Activated CD8-positive, alpha-beta memory T cell treated with anti-CD3 and anti-CD28 coated beads for 4 hours (primary cell): ENCODE measurements around the gene ADAMTSL3.
A peak's percentile ranks its signal among the peaks of the same experiment; 100 is the strongest.
"Not testable (repeated sequence)": the region's sequence is repeated elsewhere in the genome, so short reads cannot be mapped to it uniquely, and the experiment has no call there.

Source experiments
- DNase-seq, 2 donors: peaks; one replicate each; pipeline ENCODE4 v3.0.0-alpha.2; 2020; ENCODE audit warnings: low read depth in 2 of 2

The ADAMTSL3 gene

GRCh38 chr15:84022516-84022915 is 368.6 kb downstream of the ADAMTSL3 start:
- no peak for DNase-seq

DNA sequence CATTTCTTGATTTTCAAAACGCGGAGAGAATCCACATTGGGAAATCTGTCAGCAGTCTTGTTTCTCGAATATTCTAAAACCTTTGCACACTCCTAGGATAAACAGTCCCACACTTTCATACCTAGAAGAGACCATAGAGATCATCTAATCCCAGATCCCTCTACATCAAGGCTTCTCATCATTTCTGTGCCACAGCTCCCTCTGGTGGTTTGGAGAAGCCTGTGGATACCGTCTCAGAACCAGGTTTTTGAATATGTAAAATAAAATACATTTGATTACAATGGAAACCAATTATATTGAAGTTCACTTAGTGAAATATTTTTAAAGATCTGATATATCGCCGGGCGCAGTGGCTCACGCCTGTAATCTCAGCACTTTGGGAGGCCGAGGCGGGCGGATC is 369.7 kb downstream of the ADAMTSL3 start:
- no peak for DNase-seq

DNA sequence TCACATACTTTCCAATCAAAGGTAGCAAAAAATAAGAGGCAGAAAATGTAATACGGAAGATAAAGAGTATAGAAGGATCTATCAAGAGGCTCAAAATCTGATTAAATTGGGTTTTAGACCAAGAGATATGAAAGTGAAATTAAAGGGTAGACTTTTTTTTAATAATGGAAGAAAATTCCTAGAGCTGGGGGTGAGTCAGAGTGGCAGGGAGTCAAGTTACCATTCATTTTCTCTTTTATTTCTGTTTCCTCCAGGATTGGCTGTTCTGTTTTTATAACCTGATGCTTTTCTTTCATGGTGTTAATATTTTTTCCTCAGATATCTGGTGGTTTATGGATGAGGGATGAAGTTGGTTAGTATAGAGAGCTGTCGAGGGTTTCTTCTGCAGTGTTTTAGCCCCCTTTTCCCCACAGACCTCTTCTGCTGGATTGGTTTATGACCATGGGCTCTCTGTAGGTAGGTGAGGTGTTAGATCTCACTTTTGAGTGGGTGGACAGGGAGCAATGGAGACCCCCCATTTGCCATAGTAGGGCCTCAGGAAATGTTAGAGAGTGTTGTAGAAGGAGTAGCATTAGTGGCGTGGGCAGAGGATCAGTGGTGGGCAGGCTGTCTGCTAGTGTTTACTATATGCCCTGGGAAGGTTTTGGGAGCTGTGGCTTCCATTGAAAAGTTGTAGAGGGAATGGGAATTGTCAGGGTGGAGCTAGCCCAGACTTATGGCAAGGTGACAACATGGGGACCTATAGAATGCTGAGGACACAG is 380.1 kb downstream of the ADAMTSL3 start:
- no peak for DNase-seq

DNA sequence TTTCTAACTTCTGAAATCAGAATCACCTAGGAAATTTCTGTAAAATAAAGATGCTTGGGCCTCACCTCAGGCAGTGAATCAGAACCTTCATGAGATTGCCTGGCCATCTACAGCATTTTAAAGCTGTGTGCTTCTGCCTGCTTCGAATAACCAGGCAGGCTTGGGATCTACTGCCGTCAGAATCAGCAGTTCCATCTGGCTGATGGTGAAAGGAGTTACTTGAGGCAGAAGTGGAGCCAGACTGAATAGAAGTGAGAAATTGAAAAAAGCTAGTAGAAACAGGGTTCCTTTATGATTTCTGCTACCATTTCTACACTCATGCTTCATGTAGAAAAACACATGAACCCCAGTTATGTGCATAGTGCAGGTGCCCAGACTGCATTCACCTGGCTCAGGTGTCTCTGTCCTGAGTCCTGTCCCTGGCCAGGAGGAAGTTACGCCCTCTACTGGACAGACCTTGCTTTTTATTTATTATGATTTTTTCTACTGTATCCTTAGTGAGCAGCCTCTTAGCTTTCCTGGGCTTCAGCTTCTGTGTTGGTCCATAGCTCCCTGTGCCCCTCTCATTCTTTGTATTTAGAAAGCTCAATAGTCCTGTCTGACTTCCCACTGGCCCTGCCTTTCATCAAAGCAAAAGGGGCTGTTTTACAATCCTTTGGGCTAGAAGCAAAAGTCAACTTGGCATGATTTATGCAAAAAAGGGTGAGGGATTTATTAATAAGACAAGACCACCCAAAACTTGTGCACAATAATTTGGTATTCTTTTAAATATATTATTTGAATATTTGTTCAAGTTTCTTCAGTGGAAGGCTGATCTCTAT is 380.9 kb downstream of the ADAMTSL3 start:
- DNase-seq, result no peak

- no peak for DNase-seq
Measured at GRCh38 chr15:84035399-84035766, 381.5 kb downstream of the ADAMTSL3 start.

DNA sequence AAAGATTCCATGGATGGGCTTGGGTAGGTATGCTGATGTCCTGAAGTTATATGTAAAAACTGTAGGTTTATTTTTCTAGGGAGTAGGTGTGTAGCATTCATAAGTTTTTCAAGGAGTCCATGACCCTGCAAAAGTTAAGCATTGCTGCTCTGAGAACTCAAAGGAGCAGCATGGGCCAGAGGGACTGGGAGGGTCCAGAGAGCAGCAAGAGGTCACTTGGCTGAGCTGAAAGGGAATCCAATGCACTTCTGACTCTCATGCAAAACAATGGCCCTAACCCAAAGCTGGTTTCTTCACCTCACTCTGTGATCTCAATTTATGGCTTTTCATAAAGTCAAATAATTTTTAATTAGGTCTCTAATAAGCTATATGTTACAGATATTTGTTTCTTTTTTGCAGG is 383.4 kb downstream of the ADAMTSL3 start:
- no peak for DNase-seq

GRCh38 chr15:84042434-84043056 is 388.6 kb downstream of the ADAMTSL3 start:
- not testable (repeated sequence) for DNase-seq

- no peak for DNase-seq
Measured at GRCh38 chr15:84046064-84046637, 392.2 kb downstream of the ADAMTSL3 start.

- DNase-seq, result not testable (repeated sequence)
Measured at GRCh38 chr15:84049480-84049879, 395.6 kb downstream of the ADAMTSL3 start.

DNA sequence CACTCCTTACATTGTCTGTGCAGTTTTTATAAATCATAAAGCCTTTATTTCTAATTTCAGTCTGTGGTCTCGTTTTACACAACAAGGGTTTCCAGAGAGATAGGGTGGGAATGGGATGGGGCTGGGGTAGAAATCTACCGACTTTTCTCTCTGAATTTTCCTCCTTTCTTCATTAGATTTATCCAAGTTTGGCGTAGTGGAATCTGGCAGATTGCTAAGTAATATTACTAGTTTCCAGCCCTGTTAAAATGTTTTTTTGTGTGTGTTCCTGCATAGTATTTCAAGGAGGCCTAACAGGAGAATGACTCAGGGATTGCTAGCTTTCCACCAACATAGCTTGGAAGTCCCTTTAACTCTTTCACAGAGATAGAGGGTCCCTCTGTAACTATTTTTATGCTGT is 396.2 kb downstream of the ADAMTSL3 start:
- DNase-seq, result no peak

DNA sequence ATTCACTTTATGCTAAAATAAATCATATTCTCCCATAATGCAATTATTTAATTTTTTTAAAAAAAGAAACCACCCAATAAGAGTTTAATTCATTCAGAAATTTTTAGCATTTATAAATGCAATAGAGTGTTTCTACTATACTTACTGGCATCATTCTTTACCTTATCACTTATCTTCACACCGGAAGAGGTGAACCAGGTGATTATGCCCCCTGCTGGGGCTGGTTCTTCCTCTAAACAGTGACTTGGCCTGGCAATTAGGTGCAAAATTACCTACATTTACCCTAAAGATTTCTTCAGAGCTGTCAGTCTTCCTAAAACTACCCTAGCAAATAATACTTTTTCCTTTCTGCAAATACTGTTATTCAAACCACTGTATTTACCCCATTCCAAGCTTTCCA is 397.2 kb downstream of the ADAMTSL3 start:
- DNase-seq, result not testable (repeated sequence)

DNA sequence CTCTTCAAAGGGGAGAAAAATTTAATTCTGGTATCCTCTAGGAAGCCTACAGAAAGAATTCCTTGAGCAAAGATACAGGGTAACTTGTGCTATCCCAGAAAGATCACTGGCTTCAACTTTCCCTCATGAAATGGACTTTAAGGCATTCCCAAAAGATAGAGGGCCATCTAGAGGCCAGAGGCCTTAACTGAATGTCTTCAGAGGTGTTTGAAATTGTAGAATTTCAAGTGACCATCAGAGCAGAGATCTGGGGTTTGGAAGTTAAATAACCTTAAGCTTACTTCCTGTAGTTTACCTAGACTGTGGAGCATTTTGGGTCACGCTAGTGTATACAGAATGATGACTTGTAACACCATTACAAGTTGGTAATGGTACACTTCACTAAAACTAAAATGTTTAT is 400.6 kb downstream of the ADAMTSL3 start:
- DNase-seq, result not testable (repeated sequence)

DNA sequence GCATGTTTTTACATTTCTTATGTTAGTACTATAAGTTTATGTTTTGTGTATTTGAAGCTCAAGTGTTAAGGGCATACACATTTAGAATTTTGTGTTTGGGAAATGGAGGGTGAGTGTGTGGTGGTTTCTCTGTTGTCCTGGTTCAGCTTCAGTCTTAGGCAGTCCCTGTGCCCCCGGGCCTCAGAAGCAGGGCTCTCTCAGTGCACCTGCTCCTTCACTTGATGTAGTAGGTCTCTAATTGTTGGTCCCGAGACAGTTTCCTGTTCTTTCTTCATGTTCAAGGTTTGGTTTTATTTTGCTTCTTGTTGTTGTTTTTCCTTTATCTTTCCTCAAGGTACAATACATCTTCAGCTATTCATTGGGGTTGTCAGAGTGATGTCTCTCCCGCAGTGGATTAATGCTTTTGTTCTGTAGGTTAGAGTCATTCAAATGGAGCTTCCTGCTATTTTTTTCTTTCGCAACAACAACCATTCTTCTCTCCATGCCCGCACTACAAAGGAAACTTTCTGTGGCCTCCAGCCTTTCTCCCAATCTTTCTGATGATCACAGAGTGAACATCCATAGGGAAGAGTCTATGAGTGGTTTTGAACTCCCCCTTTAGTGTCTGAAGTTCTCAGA is 403.9 kb downstream of the ADAMTSL3 start:
- no peak for DNase-seq

DNA sequence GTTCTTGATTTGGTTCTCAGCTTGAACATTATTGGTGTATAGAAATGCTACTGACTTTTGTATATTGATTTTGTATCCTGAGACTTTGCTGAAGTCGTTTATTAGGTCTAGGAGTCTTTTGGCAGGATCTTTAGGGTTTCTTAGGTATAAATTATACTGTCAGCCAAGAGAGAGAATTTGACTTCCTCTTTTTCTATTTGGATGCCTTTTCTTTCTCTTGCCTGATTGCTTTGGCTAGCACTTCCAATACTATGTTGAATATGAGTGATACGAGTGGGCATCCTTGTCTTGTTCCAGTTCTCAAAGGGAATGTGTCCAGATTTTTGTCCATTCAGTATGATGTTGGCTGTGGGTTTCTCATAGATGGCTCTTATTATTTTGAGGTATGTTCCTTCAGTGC is 409.8 kb downstream of the ADAMTSL3 start:
- not testable (repeated sequence) for DNase-seq

- DNase-seq, result not testable (repeated sequence)
Measured at GRCh38 chr15:84068674-84069073, 414.8 kb downstream of the ADAMTSL3 start.

DNA sequence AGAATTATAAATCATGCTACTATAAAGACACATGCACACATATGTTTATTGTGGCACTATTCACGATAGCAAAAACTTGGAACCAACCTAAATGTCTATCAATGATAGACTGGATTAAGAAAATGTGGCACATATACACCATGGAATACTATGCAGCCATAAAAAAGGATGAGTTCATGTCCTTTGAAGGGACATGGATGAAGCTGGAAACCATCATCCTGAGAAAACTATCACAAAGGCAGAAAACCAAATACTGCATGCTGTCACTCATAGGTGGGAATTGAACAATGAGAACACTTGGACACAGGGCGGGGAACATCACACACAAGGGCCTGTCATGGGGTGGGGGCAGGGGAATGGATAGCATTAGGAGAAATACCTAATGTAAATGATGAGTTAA is 424.1 kb downstream of the ADAMTSL3 start:
- not testable (repeated sequence) for DNase-seq

GRCh38 chr15:84079325-84079884 is 425.5 kb downstream of the ADAMTSL3 start:
- DNase-seq, result not testable (repeated sequence)

- DNase-seq, result peak in 1 of 2 donors; percentile 1
Measured at GRCh38 chr15:84079885-84080777, 426.2 kb downstream of the ADAMTSL3 start.

DNA sequence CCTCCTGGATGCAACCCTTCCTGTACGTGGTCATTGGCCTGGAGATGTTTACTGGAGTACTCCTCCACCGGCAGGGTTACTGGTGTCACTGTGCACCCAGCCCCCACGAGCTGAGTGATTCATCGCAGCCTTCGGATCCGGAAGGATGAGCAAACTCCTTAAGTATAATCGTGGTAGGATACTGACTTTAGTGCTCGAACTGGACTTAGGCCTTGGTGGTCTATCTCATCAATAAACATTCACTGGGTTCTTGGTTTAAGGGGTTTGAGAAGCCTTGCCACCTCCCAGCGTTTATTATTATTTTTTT is 426.8 kb downstream of the ADAMTSL3 start:
- DNase-seq, result not testable (repeated sequence)

DNA sequence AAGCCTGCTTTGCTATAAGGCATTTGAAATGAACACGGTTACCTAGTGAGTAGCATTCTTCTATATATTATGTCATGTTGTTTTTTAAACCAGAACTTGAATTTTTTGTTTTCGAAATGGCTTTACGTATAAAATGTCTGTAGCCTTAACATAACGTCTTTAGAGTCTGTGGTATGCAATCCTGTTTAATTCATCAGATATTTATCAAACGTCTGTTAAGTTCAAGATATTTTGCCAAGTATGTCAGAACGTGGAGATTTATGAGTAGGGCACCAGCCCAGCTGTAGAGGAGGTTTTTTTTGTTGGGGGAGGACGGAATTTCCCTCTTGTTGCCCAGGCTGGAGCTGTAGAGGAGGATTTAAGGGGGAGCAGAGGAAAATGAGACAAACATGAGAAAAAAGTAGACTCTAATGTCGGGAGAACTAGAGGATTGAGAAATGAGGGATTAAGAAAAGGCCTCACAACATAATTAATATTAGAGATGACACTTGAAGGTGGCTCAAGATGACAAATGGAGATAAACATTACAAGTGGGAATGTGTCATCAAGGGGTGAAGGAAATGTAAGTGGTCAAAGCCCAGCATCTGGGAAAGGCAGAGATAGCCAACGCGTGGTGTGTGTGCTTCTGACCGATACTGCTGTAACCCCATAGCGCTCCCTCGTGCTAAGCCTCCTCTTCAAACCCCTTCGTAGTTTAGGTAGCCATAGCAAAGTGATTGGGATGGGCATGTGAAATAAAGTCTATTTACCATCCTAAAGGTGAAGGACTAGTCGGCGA is 427.7 kb downstream of the ADAMTSL3 start:
- no peak for DNase-seq
